Prostate gland (tissue), 2 donors: ENCODE data around the gene RAB24. TPM values are rescaled to one million over a fixed set of nuclear protein-coding genes. Genes with fewer than 3 reads are reported as not detected.

Experiments
- DNase-seq: peaks from one replicate; pipeline ENCODE4 v3.0.0-alpha.2; 2019; ENCODE audit warnings: low spot score
- H3K27ac ChIP-seq, 2 donors: fragments of 200-600 bp; sonication (generic); 2 replicates each; pipeline ENCODE4 v1.5.1; 2017 to 2019
- H3K27me3 ChIP-seq: fragments of 200-600 bp; sonication (generic); replicated peaks from 2 replicates; pipeline ENCODE4 v1.5.1; 2019; ENCODE audit not compliant: insufficient read depth
- H3K36me3 ChIP-seq, 2 donors: fragments of 200-600 bp; sonication (generic); 1 replicate in 1 of 2; 2 replicates in 1 of 2; pipeline versions ENCODE4 v1.5.1 to v1.8.1; 2017 to 2019
- H3K4me1 ChIP-seq: fragments of 200-600 bp; sonication (generic); replicated peaks from 2 replicates; pipeline ENCODE4 v1.5.1; 2019
- H3K4me3 ChIP-seq, 2 donors: fragments of 200-600 bp; sonication (generic); 2 replicates each; pipeline ENCODE4 v1.5.1; 2017 to 2019
- H3K9me3 ChIP-seq: fragments of 200-600 bp; sonication (generic); 2 replicates; pipeline ENCODE4 v1.5.1; 2017
- CTCF ChIP-seq, 4 experiments: fragments of 200-600 bp in 2 of 4; fragments of 450-650 bp in 2 of 4; sonication (generic) in 2 of 4; IDR thresholded peaks; 1 replicate in 3 of 4; 2 replicates in 1 of 4; pipeline ENCODE4 v1.5.1; 2016 to 2019; ENCODE audit warnings: antibody characterized with exemption in 4 of 4, mild to moderate bottlenecking in 2 of 4, moderate library complexity in 2 of 4
- POLR2A ChIP-seq: fragments of 450-650 bp; IDR thresholded peaks from one replicate; pipeline ENCODE4 v1.6.1; 2016; ENCODE audit warnings: antibody characterized with exemption, mild to moderate bottlenecking
- POLR2AphosphoS5 ChIP-seq: sonication (generic); formaldehyde crosslinking; IDR thresholded peaks from one replicate; pipeline ENCODE4 v1.6.1; 2017; ENCODE audit warnings: antibody characterized with exemption
- WGBS: methylation state at CpG from one replicate; pipeline ENCODE4 v1.1.5; 2018; 5-methylcytosine and 5-hydroxymethylcytosine counted together
- intact Hi-C: fragments of 100-400 bp; cut with DNase I; formaldehyde crosslinking; loops from one replicate; pipeline ENCODE4 v1.14.2; 2022
- total RNA-seq, 2 donors: library from RNA; depleted of rRNA; stranded (reverse); fragments of >200 nt; gene quantifications; one replicate each; pipeline ENCODE4 v1.1.0, GENCODE V29; 2016

Gene RAB24
- total RNA-seq, 2 donors from 2014 or later, result 30.0 to 30.4 TPM

- WGBS, result 31% methylated on average over 24 of the region's 24 CpGs
- Histone ChIP-seq H3K36me3 (peaks cover 0 to 3% of the 10 kb centered on the region in 2 donors), H3K27ac (peak overlapping the region; percentile 83 to 84), H3K4me1 (peaks cover 19% of the 10 kb centered on the region), H3K27me3 (no peaks in the 10 kb centered on the region), H3K9me3 (no peaks in the 10 kb centered on the region), H3K4me3 (peak overlapping the region; percentile 89 to 96)
- no peak for DNase-seq
- TF ChIP-seq POLR2AphosphoS5 (no peak), CTCF (IDR thresholded peaks at IDR 0.05) (peak in 1 of 4 experiments; percentile 5)
- intact Hi-C loops, result no loop called here
Measured at GRCh38 chr5:177302354-177303110, 987 bp downstream of the RAB24 start.

GRCh38 chr5:177301503-177302165, 1.9 kb downstream of the RAB24 start:
- DNase-seq, result peak; percentile 89
- 31% methylated on average over 7 of the region's 7 CpGs for WGBS
- H3K27ac ChIP-seq, result peak overlapping the region; percentile 83 to 84
- peaks cover 19% of the 10 kb centered on the region for H3K4me1 ChIP-seq
- no peaks in the 10 kb centered on the region for H3K27me3 ChIP-seq
- intact Hi-C loops, result no loop called here
- peak; percentile 66 for TF ChIP-seq POLR2A
- TF ChIP-seq CTCF (IDR thresholded peaks at IDR 0.05), result no peak
- peak; percentile 81 for TF ChIP-seq POLR2AphosphoS5
- H3K4me3 ChIP-seq, result no peak overlapping the region
- peaks cover 0 to 2% of the 10 kb centered on the region in 2 donors for H3K36me3 ChIP-seq
- no peaks in the 10 kb centered on the region for H3K9me3 ChIP-seq

- peak overlapping the region; percentile 83 to 84 for H3K27ac ChIP-seq
- no peak for DNase-seq
- intact Hi-C loops, result no loop called here
- no peaks in the 10 kb centered on the region for H3K27me3 ChIP-seq
- peaks cover 19% of the 10 kb centered on the region for H3K4me1 ChIP-seq
- H3K36me3 ChIP-seq, result no peaks in the 10 kb centered on the region
- H3K9me3 ChIP-seq, result no peaks in the 10 kb centered on the region
- no peak overlapping the region for H3K4me3 ChIP-seq
- TF ChIP-seq POLR2AphosphoS5 (no peak), POLR2A (no peak), CTCF (IDR thresholded peaks at IDR 0.05) (no peak)
- 78% methylated on average over 2 of the region's 2 CpGs for WGBS
Measured at GRCh38 chr5:177300951-177301350, 2.6 kb downstream of the RAB24 start.

- intact Hi-C loops, result no loop called here
- no peak for DNase-seq
- WGBS, result 26% methylated on average over 4 of the region's 4 CpGs
Measured at GRCh38 chr5:177300236-177300880, 3.2 kb downstream of the RAB24 start.

More at GRCh38 chr5:177300236-177300880, 3.2 kb downstream of the RAB24 start:
- peak overlapping the region; percentile 7 to 84 for H3K27ac ChIP-seq
- H3K9me3 ChIP-seq, result no peaks in the 10 kb centered on the region
- no peaks in the 10 kb centered on the region for H3K27me3 ChIP-seq
- no peaks in the 10 kb centered on the region for H3K36me3 ChIP-seq
- TF ChIP-seq CTCF (IDR thresholded peaks at IDR 0.05) (no peak), POLR2AphosphoS5 (peak; percentile 11)
- no peak overlapping the region for H3K4me3 ChIP-seq
- H3K4me1 ChIP-seq, result peaks cover 19% of the 10 kb centered on the region
